K562 (cell line): ENCODE measurements around the gene PDGFRA. TPM values are rescaled to one million over a fixed set of nuclear protein-coding genes. Genes with fewer than 3 reads are reported as not detected.

ENCODE experiments used
- ATAC-seq: fragments of 200-7000 bp; cut with Tn5 transposase; 3 replicates; pipeline ENCODE4 v1.9.1; 2020; ENCODE audit warnings: moderate library complexity
- BruUV-seq: library from RNA; stranded (reverse); fragments of 400-500 nt; replicated peaks from 2 replicates; lab custom pipeline; 2021; lab: Mats Ljungman, UMichigan
- CTCF ChIA-PET: fragments of 300-600 bp; formaldehyde crosslinking; extraction: SDS; loops from one replicate; lab custom pipeline; 2021; ENCODE audit warnings: low intra/inter-chr PET ratio; lab: Yijun Ruan, JAX
- POLR2A ChIA-PET: fragments of 300-600, 350-650 bp; sonication (Branson Sonifier 250); formaldehyde crosslinking; extraction: SDS; loops from one replicate; lab custom pipeline; 2021; ENCODE audit warnings: antibody characterized with exemption, inconsistent platforms; lab: Yijun Ruan, JAX
- DNase-seq, 4 experiments: peaks; one replicate each; pipeline versions ENCODE4 v3.0.0 to v3.0.0-alpha.2; 2011 to 2018; ENCODE audit warnings: low spot score in 3 of 4, mixed read lengths in 3 of 4; ENCODE audit errors: extremely low read depth in 1 of 4
- FAIRE-seq: peaks from 2 replicates; lab custom pipeline; 2011; peaks lifted over from hg19 to GRCh38; lab: Jason Lieb, UNC
- H2AFZ ChIP-seq: 2 replicates; pipeline ENCODE4 v1.6.0; 2011; ENCODE audit warnings: low read depth, low read length, control low read depth, inconsistent platforms
- H3K27ac ChIP-seq: fragments of 200-600 bp; 3 replicates; pipeline ENCODE4 v1.8.0; 2011; ENCODE audit warnings: low read depth, mild to moderate bottlenecking, control low read depth, inconsistent platforms, low read length, moderate library complexity, mixed read lengths; ENCODE audit errors: extremely low read depth
- H3K27me3 ChIP-seq, 2 experiments: fragments of 300-600 bp in 1 of 2; 2 replicates in 1 of 2; 3 replicates in 1 of 2; pipeline versions ENCODE4 v1.6.0 to v1.8.0; 2011; ENCODE audit warnings: inconsistent platforms in 2 of 2, low read length in 2 of 2, mild to moderate bottlenecking in 1 of 2, mixed read lengths in 1 of 2, moderate library complexity in 1 of 2; ENCODE audit not compliant: control insufficient read depth in 2 of 2, insufficient read depth in 2 of 2
- H3K36me3 ChIP-seq: fragments of 300-600 bp; 3 replicates; pipeline ENCODE4 v1.8.0; 2011; ENCODE audit warnings: mild to moderate bottlenecking, low read length, inconsistent platforms; ENCODE audit not compliant: control insufficient read depth, insufficient read depth
- H3K4me1 ChIP-seq, 2 experiments: fragments of 200-600 bp in 1 of 2; replicated peaks in 1 of 2; 2 replicates in 1 of 2; 3 replicates in 1 of 2; pipeline versions ENCODE4 v1.5.1 to v1.8.0; 2011; ENCODE audit warnings: inconsistent platforms in 2 of 2, low read length in 2 of 2, mild to moderate bottlenecking in 1 of 2, mixed read lengths in 1 of 2, moderate library complexity in 1 of 2; ENCODE audit not compliant: control insufficient read depth in 2 of 2, insufficient read depth in 2 of 2
- H3K4me2 ChIP-seq: 2 replicates; pipeline ENCODE4 v1.6.1; 2011; ENCODE audit warnings: low read length, control low read depth, inconsistent platforms, mixed read lengths; ENCODE audit not compliant: insufficient read depth
- H3K4me3 ChIP-seq: fragments of 200-600 bp; sonication (generic), shearing (Covaris generic); 2 replicates; pipeline ENCODE4 v1.5.1; 2016; ENCODE audit warnings: control low read depth, inconsistent platforms
- H3K79me2 ChIP-seq: fragments of 200-600 bp; 3 replicates; pipeline ENCODE4 v1.8.0; 2011; ENCODE audit warnings: low read length, inconsistent platforms; ENCODE audit not compliant: control insufficient read depth, insufficient read depth
- H3K9ac ChIP-seq, 2 experiments: 2 replicates each; pipeline versions ENCODE4 v1.6.0 to v1.6.1; 2011; ENCODE audit warnings: low read depth in 2 of 2, low read length in 2 of 2, control low read depth in 1 of 2, inconsistent platforms in 1 of 2, mild to moderate bottlenecking in 1 of 2, mixed read lengths in 1 of 2; ENCODE audit not compliant: insufficient read depth in 1 of 2
- H3K9me1 ChIP-seq: one replicate; pipeline ENCODE4 v1.6.0; 2011; ENCODE audit warnings: inconsistent platforms, mild to moderate bottlenecking, low read length, moderate library complexity; ENCODE audit not compliant: control insufficient read depth, insufficient read depth
- H3K9me3 ChIP-seq: replicated peaks from 2 replicates; pipeline ENCODE4 v1.5.1; 2011; ENCODE audit warnings: low read depth, low read length, inconsistent platforms; ENCODE audit not compliant: control insufficient read depth, insufficient read depth
- H4K20me1 ChIP-seq: replicated peaks from 2 replicates; pipeline ENCODE4 v1.6.1; 2011; ENCODE audit warnings: low read length, inconsistent platforms, mixed read lengths; ENCODE audit not compliant: control insufficient read depth, insufficient read depth
- BCLAF1 ChIP-seq, 2 experiments: fragments of 450-650 bp in 1 of 2; IDR thresholded peaks; 2 replicates each; pipeline ENCODE4 v1.6.1; 2011 to 2017; ENCODE audit warnings: low read depth in 2 of 2, antibody characterized with exemption in 1 of 2, borderline replicate concordance in 1 of 2, low read length in 1 of 2, mild to moderate bottlenecking in 1 of 2, mixed read lengths in 1 of 2; ENCODE audit not compliant: control insufficient read depth in 1 of 2
- CTBP1 ChIP-seq: fragments of 450-650 bp; IDR thresholded peaks from 2 replicates; pipeline ENCODE4 v1.6.1; 2016; ENCODE audit warnings: borderline replicate concordance
- GATA2 ChIP-seq: sonication (generic); formaldehyde crosslinking; IDR thresholded peaks from 2 replicates; pipeline ENCODE4 v1.4.0; 2020; ENCODE audit warnings: mild to moderate bottlenecking, missing genetic modification reagents
- KHSRP ChIP-seq: fragments of 450-650 bp; IDR thresholded peaks from 2 replicates; pipeline ENCODE4 v1.6.1; 2017
- RERE ChIP-seq: sonication (generic); formaldehyde crosslinking; IDR thresholded peaks from 2 replicates; pipeline ENCODE4 v1.8.0; 2023; ENCODE audit warnings: missing genetic modification reagents, mild to moderate bottlenecking, borderline replicate concordance
- SIRT6 ChIP-seq: IDR thresholded peaks from one replicate; pipeline ENCODE4 v1.6.1; 2012; ENCODE audit warnings: low read depth, mild to moderate bottlenecking, control low read depth, inconsistent platforms, low read length, moderate library complexity
- SRSF7 ChIP-seq: fragments of 200-400 bp; formaldehyde crosslinking; optimal IDR thresholded peaks from 2 replicates; pipeline ENCODE3; 2017; ENCODE audit warnings: mild to moderate bottlenecking, low read depth, low read length
- TRIM25 ChIP-seq: fragments of 450-650 bp; IDR thresholded peaks from 2 replicates; pipeline ENCODE4 v1.7.0; 2016; ENCODE audit warnings: borderline replicate concordance
- ZNF511 ChIP-seq: sonication (generic); formaldehyde crosslinking; IDR thresholded peaks from 2 replicates; pipeline ENCODE4 v1.8.0; 2022; ENCODE audit warnings: mild to moderate bottlenecking, missing genetic modification reagents
- WGBS: fragments of 100-300 bp; shearing (Covaris generic); methylation state at CpG from one replicate; pipeline ENCODE4 v1.1.6; 2016; ENCODE audit warnings: low coverage, mixed read lengths; ENCODE audit not compliant: insufficient coverage; ENCODE audit errors: missing lambda C conversion rate; 5-methylcytosine and 5-hydroxymethylcytosine counted together
- in situ Hi-C: fragments of 300-500 bp; cut with MboI; formaldehyde crosslinking; loops from 4 replicates; pipeline ENCODE4 v1.15.0; 2018; ENCODE audit warnings: inconsistent platforms, mixed read lengths
- intact Hi-C: fragments of 100-400 bp; cut with micrococcal nuclease; formaldehyde crosslinking; loops from 2 replicates; pipeline ENCODE4 v1.14.2; 2022
- polyA plus RNA-seq, 8 experiments: library from polyadenylated mRNA; depleted of rRNA in 4 of 8; stranded (reverse) in 5 of 8; unstranded in 3 of 8; fragments of >200 nt; fragmentation: Nextera tagmentation in 2 of 8; fragmentation: Illumina TruSeq in 1 of 8; extraction: Ambion mirVana in 2 of 8; extraction: Trizol in 1 of 8; gene quantifications; 2 replicates each; pipeline versions ENCODE4 v1.2.1 to v1.2.3, GENCODE V29; 2011 to 2014; ENCODE audit warnings: inconsistent platforms in 1 of 8, missing spikeins in 1 of 8
- total RNA-seq, 7 experiments: library from RNA; depleted of rRNA in 6 of 7; stranded (reverse); fragments of >200 nt in 6 of 7; fragmentation: Illumina TruSeq in 2 of 7; extraction: Trizol in 2 of 7; gene quantifications; 2 replicates each; pipeline versions ENCODE4 v1.2.1 to v1.2.3, GENCODE V29; 2011 to 2021; ENCODE audit warnings: low replicate concordance in 1 of 7

Gene PDGFRA
- total and polyA plus RNA-seq, 9 of the 15 experiments (the other 6 are each of a cell fraction or from before 2014, with no cell fraction given) = 0.40 TPM; not detected in 8

GRCh38 chr4:54272051-54272450 lies 43.0 kb downstream of the PDGFRA start:
- no peak for DNase-seq
- FAIRE-seq = no peak
- CTCF ChIA-PET = no interaction called here
- H4K20me1 ChIP-seq = no peaks in the 10 kb centered on the region; the same call in 1 of the 2 replicates
- no peaks in the 10 kb centered on the region for H3K79me2 ChIP-seq
- H3K4me2 ChIP-seq = no peak overlapping the region
- POLR2A ChIA-PET = no interaction called here
- no peaks in the 10 kb centered on the region for H3K9me1 ChIP-seq
- H3K36me3 ChIP-seq = no peaks in the 10 kb centered on the region
- H3K27ac ChIP-seq = no peak overlapping the region
- WGBS = 0% methylated on average over 3 of the region's 3 CpGs
- H3K4me3 ChIP-seq = no peak overlapping the region
- no peak for ATAC-seq
- in situ Hi-C loops = no loop called here
- H3K9ac ChIP-seq = no peak overlapping the region
- no peaks in the 10 kb centered on the region for H3K4me1 ChIP-seq
- intact Hi-C loops = no loop called here
- H3K27me3 ChIP-seq = peaks cover 2 to 14% of the 10 kb centered on the region in 2 experiments; a peak in 3 of 5 replicates
- no peaks in the 10 kb centered on the region for H3K9me3 ChIP-seq
- no peak overlapping the region for H2AFZ ChIP-seq
- BruUV-seq = no TSS peak
- TF ChIP-seq RERE (no peak), SRSF7 (no peak), CTBP1 (no peak), TRIM25 (no peak), KHSRP (no peak), SIRT6 (no peak), ZNF511 (CRISPR knock-in tag) (no peak), BCLAF1 (IDR thresholded peaks at IDR 0.05; ENCODE audit: borderline replicate concordance in 1 of 2, control insufficient read depth in 1 of 2, low read depth in 2 of 2, low read length in 1 of 2) (no peak), GATA2 (CRISPR knock-in tag) (no peak)
